A673 (cell line): ENCODE measurements around the gene COQ7.

Experiments used
- EZH2 ChIP-seq: fragments of 200-600 bp; sonication (generic); IDR thresholded peaks from 2 replicates; pipeline ENCODE4 v1.6.1; 2017; ENCODE audit warnings: borderline replicate concordance, low read depth, mild to moderate bottlenecking, mixed read lengths, antibody characterized with exemption, low read length; ENCODE audit not compliant: poor library complexity, severe bottlenecking
- TF ChIP-seq, protein P1 (sequence below): fragments of 300-800, 200-600 bp; sonication (generic); conservative IDR thresholded peaks from 2 replicates; pipeline ENCODE4 v1.5.1; 2017; ENCODE audit warnings: low read depth, mild to moderate bottlenecking, antibody characterized with exemption, low read length, moderate library complexity, mixed read lengths

DNA sequence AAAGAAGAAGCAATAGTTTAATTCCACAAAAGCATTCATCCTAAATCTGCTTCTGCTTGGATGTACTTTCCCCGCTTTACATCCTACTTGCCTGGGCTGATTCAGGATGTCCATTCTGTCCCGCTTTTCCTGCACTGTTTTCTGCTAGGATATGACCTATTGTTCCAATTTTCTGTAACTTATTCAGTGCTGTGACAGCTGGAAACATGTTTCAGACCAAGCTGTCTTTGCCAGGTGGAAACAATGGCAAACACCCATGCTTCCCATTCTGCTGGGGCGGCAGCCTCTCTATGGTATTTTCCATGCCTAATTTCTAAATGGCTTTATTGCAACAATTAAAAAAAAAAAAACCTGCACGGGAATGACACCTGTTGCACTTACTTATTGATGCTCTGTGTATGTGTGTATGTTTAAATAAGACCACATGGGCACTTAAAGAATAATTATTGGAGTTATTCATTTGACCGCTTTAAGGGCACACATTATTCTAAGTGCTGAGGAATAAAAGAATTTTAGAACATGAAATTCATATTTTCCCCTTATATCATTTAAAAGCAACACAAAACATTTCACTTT is 21.0 kb downstream of the COQ7 start:
- no peak for TF ChIP-seq EZH2
- TF ChIP-seq, protein P1, sequence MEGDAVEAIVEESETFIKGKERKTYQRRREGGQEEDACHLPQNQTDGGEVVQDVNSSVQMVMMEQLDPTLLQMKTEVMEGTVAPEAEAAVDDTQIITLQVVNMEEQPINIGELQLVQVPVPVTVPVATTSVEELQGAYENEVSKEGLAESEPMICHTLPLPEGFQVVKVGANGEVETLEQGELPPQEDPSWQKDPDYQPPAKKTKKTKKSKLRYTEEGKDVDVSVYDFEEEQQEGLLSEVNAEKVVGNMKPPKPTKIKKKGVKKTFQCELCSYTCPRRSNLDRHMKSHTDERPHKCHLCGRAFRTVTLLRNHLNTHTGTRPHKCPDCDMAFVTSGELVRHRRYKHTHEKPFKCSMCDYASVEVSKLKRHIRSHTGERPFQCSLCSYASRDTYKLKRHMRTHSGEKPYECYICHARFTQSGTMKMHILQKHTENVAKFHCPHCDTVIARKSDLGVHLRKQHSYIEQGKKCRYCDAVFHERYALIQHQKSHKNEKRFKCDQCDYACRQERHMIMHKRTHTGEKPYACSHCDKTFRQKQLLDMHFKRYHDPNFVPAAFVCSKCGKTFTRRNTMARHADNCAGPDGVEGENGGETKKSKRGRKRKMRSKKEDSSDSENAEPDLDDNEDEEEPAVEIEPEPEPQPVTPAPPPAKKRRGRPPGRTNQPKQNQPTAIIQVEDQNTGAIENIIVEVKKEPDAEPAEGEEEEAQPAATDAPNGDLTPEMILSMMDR: no peak
